ENCODE measurements around the gene RAD23A.

The RAD23A gene

DNA sequence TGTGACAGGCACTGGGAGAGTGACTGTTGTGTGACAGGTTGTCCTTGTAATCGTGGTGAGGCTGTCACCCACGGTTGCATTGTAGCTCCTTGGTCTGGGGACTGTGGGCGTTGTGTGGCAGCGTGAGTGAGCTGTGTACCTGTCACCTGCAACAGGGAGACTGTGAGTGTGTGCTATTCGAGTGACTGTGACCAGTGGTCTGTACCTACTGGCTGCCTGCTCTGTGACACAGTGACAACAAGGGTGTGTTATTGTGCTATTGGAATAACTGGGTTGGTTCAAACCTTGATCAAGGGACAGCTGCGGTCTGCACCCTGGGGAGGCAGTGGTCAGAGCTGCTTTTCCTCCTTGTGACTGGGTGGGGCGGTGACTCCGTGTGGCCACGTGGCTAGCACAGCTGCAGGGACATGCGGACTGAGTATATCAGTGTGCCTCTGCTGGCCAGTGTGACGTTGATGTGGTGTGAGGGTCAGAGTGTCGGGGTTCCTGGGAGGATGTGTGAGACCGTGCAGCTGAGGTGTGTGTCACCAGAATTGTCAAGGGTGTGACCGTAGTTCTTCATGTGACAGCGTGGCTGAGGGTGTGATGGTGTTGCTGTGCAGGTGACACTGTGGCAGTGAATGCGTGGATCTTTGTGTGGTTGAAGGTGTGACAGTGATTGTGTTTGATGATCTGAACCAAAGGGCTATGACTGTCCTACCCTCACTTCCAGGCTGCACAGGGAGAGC lies 39.6 kb downstream of the RAD23A start:
- DNase-seq: peak; percentile 86

DNA sequence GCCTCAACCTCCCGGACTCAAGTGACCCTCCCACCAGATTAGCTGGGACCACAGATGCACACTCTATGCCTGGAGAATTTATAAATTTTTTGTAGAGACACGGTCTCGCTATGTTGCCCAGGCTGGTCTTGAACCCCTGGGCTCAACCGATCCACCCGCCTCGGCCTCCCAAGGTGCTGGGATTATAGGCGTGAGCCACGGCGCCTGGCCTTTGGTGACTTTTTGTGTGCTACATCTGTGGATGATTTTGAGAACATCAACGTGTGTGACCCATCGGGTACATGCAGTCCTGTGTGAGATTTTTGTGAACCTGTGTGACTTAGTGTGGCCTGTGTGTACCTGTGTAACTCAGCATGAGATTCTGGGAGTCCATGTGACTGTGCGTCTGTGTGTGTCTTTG lies 41.1 kb downstream of the RAD23A start:
- no peak for DNase-seq

DNA sequence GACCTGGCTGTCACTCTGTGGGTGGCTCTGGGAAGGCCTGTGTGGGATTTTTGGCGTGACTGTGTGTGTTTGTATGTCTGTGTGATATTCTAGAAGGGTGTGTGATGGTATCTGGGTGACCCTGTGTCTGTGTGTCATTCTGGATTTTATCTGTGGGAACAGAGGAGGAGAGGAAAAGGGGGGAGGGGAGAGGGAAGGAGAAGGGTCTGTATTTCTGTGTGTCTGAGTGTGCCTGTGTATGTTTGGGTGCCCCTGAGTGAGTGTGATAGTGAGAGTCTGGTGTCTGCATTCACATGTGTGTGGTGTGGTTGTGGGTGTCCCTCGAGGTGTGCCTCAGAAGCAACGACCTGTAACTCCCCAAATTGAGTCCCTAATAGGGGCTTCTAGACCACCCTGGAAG lies 41.5 kb downstream of the RAD23A start:
- DNase-seq: no peak

DNA sequence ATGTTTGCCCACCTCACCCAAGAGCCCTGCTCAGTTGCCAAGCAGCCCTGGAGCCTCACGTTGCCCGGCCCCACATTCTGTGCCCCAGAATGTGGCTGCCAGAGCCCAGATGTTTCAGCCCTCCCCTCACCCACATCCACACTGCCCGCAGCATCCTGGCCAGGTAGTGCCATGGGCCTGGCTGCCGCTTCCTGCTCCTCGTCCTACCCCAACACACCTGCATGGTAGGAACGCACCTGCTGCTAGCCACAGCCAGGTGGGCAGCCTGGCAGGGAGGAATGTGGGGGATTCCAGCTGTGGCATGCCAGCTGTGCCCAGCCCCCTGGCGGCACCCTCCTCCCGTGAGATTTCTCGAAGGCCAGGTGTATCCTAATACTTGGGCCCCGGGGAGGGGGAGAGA lies 42.1 kb downstream of the RAD23A start:
- DNase-seq: no peak

DNA sequence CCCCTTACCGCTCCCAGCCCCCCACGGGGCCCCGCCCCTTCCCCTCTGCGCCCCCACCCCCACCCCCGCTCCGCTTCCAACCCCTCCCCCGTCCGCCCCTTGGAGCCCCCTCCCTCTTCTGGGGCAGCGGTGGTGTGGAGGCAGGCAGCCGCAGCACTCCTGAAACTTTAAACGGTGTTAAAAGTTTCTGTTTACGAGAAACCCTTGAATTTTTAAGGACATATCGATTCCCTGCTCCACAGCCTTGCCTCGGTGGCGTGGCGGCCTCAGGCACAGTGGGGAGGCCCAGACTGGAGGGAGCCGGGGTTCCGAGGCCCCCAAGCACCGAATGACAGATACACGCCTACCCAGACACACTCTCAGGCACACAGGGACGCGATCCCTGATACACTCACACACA lies 44.8 kb downstream of the RAD23A start:
- DNase-seq: no peak

DNA sequence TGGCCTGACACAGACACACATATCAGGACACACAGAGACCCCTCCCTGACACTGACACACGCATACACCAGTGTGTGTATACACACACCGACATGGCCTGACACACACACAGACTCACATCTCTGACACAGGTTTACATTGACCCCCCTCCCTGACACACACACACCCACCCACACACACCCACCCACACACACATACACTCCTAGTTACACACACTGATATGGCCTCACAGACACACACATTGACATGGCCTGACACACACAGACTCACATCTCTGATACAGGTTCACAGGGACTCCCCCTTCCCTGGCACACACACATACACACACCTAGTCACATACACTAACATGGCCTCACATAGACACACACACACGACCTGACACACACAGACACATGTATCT lies 45.2 kb downstream of the RAD23A start:
- DNase-seq: no peak

DNA sequence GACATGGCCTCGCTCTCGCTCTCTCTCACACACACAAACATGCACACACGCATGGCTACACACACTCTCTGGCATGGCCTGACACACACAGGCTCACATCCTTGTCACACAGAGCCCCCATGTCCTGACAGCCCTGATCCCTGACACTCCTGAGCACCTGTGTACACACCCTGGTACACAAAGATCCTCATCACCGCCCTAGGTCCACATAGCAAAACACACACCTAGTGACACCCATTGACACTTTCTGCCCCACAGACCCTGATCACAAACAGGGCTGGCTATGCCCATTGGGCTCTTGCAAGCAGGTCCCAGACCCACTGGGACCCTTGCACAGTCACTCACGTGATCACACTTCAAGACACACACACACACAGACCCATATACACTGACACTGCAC lies 45.6 kb downstream of the RAD23A start:
- no peak for DNase-seq

DNA sequence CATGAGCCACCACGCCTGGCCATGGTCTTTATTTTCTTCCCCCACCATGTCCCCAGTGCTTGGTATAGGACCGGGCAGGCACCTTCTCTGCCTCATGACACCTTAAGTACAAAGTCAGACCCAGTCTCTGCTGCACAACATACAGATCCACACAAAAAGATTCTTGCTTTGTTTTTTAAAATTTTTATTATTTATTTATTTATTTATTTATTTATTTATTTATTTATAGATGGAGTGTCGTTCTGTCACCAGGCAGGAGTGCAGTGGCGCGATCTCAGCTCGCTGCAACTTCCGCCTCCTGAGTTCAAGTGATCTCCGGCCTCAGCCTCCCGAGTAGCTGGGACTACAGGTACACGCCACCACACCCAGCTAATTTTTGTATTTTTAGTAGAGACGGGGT lies 47.1 kb downstream of the RAD23A start:
- no peak for DNase-seq

DNA sequence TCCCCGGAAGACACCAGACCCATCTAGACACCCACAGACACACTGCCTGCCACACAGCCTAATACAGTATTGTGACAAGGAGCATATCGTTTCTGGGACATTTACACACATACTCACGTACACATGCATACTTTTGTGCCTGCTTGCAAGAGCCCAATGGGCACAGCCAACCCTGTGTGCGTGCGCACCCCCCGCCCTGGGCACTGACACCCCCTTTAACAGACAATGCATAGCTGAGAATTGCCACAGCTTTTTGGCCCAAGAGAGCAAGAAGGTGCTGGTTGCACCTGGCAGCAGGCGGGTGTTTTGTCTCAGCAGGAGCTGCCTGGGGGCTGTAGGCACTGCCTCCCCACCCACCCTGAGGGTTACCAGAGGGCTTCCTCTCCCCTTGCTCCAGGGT lies 47.9 kb downstream of the RAD23A start:
- DNase-seq: no peak

DNA sequence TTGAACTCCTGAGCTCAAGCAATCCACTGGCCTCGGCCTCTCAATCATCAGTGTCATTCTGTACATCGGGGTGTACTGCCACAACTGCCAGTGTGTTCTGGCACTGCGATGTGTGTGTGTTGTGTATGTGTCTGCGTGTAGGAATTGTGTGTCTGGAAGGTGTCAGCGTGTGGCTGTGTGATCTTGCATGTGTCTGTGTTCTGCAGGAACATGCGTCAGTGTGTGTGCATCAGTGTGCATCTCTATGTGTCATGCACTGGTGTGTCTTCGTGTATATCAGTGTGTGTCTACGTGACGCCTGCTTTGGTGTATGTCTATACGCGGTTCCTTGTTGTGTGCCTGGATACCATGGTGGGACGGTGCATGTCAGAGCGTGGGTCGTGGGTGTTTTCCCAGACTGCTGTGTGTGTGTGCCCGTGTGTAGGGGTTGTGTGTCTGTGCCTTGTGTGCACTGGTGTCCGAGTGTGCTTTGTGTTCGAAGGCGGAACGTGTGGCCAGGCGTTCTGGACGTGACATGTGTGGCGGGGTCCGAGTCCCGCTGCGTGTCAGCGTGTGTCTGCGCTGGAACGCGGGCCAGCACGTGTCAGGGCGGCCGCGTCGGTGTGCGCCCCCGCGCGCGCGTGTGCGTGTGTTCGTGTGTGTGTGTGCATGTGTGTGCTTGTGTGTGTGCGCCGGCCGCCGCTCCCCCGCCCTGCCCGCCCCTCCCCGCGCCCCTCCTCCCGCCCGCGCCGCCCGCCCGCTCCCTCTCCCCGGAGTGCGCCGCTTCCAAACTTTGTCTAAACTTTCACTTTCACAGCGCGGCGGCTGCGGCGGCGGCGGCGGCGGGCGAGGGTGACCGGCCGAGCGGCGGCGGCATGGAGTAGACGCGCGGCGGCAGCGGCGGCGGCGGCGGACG lies 49.3 kb downstream of the RAD23A start, which contains the start of gene NFIX:
Gene NFIX, plus strand, starts transcription at position 775 of the 895 bp plus-strand sequence. CDS start 363 bp downstream, outside the sequence.
- peak; percentile 84 for DNase-seq

DNA sequence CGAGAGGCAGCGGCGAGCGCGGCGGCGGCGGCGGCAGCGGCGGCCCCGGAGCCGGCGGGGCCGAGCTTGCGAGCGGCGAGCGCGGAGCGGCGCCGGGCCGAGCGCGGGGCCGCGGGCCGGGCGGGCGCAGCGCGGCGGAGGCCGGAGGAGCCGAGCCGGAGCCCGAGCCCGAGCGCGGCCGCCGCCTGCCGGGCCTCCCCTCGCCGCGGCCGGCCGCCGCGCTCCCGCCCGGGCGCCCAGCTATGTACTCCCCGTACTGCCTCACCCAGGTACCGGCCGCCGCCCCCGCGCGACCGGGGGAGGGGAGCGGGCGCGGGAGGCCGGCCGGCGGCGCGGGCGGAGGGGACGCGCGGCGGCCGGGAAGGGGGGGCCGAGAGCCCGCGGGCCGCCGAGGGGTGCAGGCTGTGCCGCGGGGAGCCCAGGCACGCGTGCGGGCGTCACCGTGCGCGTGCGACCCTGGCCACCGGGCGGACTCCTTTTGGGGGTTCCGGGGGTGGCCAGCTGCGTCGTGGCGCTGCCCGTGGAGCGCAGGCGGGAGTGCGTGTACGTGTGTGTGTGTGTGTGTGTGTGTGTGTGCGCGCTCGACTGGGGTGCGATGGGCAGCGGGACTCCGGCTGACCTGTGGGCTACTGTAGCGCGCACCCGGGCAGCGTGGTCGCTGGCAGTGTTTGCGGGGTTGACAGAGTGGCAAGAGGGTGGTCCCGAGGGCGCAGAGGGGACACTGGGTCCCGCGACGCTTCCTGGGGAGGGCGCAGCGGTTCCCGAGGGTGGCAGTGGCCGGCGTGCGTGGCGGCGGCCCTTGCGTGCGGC lies 50.1 kb downstream of the RAD23A start:
- peak; percentile 35 for DNase-seq

DNA sequence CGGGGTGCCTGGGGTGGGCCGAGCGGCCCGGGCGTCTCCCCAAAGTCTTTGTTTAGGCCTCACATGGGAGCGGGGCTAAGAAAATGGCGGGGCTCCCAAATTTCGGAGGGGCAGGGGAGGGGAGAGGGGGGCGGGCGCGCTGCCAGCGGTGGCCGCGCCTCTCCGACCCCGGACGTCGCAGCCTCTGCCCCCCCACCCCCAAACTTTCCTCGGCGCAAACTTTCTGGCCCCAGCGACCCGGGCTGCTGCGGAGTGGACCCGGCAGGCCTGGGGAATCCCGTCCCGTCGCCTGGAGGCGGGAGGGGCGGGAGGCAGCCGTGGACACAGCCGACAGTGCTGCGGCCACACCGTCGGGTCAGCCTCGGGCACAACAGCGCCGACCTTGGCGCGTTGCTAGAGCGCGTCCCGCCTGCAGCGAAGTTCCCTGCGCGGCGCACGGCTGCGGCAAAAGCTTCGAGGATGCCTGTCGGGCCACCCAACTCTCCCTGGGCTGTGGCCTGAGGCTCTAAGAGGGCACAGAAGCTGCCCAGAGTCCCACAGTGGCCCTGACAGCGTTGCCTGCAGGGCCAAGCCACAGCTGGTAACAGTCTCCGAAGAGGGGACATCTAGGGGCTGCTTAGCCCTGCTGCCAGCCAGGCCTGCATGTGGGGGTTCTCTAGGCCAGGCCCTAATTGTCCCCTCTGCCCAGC lies 50.9 kb downstream of the RAD23A start:
- peak; percentile 43 for DNase-seq

DNA sequence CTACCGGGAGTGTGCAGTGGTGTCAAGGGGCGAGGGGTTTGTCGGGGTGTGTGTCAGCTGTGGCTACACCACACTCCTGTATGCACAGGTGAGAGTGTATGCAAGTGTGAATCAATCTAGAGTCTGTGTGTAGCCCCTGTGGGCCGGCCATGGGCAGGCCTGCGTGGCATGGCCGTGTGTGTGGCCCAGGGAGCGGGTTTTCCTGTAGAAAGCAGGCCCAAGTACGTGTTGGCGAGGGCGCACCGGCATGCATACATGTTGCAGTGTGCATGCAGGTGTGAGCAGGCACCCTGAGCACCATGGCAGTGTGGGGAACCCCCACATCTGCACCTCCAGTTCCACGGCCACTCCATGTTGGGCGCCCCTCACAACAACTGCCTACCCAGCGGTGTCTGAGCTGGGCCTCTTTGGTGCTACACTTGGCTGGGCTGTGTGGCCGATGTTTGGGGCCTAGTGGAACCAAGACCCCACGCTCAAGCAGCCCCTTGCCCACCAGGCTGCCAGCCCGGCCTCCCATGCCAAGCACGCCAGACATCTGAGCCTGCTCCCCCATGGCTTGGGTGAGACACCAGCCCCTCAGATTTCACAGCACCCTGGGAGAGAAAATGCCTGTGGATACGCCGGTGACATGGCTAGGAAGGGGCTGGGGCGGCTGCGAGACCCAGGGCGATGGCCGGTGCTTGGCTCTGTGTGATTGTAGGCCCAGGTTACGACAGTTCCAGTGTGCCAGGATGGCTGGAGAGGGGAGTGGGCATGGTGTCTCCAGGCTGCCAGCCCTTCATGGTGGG lies 51.7 kb downstream of the RAD23A start:
- no peak for DNase-seq

DNA sequence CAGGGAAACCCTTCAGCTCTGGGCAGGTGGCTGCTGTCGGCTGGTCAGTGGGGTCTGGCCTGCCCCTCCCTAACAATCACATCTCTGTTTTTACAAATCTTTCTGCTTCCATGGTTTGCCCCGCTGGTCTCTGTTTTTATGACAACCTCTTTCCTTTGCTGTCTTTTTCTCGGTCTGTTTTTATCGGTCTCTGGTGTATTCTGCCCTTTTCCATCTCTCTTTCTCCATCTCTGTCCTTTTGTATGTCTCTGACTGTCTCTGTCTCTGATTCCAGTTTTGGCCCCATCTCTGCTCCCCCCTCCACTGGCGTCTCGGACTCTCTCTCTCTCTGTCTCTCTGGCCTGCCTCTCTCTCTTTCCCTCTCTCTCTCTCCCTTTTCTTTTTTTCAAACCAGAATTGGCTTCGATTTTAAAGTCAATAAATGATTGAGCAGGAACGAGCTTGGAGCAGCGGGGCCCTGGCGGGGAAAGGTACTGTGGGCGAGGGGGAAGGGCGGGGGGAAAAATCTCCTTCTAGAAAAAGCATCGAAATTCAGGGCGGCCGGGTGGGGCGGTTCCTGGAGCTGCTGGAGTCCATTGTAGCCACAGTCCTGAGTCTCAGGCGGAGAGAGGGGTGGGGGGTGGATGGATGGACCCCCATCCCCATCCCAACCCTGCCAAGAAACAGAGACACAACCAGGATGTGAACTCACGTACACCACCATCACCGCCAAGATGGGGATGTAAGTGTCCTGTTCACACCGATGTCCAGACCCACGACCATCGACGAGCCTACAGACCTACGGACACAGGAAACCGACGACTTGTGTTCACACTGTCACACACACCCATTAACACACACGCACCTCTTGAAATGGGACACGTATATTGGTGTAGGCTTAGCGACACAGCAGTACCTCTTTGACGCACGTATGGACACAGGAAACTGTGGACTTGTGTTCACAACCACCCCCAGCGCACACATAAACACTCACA lies 52.6 kb downstream of the RAD23A start:
- DNase-seq: peak; percentile 77

DNA sequence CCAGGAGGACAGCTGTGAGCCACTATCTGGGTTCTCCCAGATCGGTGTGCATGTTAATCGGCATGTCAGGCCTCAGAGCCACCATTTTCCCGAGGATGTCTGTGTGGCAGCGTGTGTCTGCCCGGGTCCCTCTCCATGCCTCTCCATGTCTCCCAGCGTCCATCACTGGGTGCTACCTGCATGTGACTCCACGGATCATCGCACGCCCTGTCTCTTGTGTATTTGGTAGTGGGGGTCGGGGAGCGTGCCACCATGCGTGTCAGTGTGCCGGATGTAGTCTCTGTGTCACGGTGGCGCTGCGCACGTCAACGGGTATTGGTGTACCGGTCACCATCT lies 55.5 kb downstream of the RAD23A start:
- no peak for DNase-seq

DNA sequence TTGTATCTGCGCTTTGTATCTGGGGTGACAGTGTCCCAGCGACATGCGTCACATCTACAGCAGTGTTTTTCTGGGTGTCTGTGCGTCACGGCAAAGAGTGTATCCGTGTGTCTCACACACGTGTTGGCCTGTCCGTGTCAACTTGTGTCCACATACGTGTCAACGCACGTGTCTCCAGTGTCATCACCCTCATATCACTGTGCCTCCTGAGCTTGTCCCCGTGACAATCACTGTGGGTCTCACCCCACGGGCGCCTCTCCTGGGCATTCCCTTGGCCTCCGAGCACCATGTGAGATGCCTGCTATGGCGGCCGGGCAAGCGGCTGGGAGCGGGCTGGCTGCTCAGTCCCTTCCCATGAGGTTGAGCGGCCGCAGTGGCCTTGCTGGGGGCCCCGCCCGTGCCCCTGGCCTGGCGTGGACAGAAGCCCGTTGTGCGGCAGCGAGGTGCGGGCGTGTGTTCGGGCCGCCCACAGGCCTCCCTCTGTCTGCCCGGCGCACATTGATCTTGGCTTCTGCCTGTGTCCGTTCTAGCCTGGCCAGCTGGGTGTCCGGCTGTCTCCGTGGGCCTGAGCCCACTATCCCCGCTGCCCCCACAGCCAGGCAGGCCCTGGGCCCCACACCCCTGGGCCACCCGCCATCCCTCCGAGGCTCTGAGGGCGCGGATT lies 56.0 kb downstream of the RAD23A start:
- DNase-seq: no peak

DNA sequence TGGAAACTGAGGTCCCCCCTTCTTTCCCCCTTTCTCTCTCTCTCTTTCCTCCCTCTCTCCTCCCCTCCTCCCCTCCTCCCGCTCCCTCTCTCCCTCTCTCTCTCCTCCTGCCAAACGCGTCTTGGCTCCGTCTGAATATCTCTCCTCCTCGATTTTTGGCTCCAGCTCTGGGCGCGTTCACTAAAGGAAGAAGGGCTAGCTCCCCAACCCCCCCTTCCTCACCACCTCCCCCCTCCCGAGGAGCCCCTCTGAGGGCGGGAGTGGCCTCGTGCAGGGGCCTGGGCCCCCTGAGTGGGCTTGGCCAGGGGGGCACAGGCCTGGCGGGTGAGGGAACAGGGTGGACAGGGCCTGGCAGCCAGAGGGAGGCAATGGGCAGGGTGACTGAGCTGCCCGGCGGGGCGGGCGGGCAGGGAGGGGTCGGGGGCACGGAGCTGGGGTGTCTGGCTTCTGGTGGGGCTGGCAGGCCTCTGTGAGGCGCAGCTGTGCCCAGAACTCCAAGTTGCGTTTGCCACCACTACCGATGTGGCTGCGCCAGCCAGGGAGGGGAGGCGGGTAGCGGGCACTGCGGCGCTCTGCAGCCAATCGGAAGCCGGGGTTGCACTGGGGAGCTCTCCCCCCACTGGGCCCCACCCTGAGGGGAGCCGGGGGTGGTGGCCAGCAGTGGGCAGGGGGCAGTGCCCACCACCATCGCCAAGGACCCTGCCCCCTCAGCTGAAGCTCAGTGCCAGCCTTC lies 56.7 kb downstream of the RAD23A start:
- DNase-seq: peak; percentile 94

DNA sequence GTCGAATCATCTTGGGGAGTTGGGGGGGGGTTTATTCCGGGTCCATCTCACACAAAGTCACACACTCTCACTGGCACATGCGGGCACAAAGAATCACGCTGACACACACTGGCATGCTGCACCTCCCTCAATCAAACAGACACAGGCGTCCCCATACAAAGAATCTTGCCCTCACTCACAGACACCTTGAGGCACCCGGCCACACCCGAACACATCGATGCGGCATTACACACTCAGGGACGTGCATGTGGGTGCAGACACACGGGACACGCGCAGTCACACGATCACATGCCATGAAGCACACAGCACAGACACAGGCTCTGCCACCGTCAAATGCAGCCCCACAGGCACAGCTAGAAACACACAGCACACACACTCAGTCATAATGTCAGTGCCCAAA lies 57.4 kb downstream of the RAD23A start:
- no peak for DNase-seq
